Measurements from ENCODE around the gene XRCC1.
"Not testable (repeated sequence)": the region's sequence is repeated elsewhere in the genome, so short reads cannot be mapped to it uniquely, and the experiment has no call there.

The XRCC1 gene

GRCh38 chr19:43598445-43599240 is 23.3 kb upstream of the XRCC1 start:
- DNase-seq, result no peak

GRCh38 chr19:43597876-43598275 is 22.5 kb upstream of the XRCC1 start:
- no peak for DNase-seq

GRCh38 chr19:43596842-43597461 is 21.6 kb upstream of the XRCC1 start:
- no peak for DNase-seq

GRCh38 chr19:43595999-43596841 is 20.9 kb upstream of the XRCC1 start, which contains the start of the genes IRGQ and ZNF576:
IRGQ (minus strand) TSS chr19:43596134; CDS start chr19:43595338, 796 bp downstream.
ZNF576 (plus strand) TSS chr19:43596595; CDS start chr19:43597109, 514 bp downstream.
- DNase-seq, result peak; percentile 98

- no peak for DNase-seq
Measured at GRCh38 chr19:43595605-43595998, 20.3 kb upstream of the XRCC1 start.

- DNase-seq, result peak; percentile 62 to 67
Measured at GRCh38 chr19:43594710-43595604, 19.6 kb upstream of the XRCC1 start.

- no peak for DNase-seq
Measured at GRCh38 chr19:43594081-43594697, 18.9 kb upstream of the XRCC1 start.

- no peak for DNase-seq
Measured at GRCh38 chr19:43592800-43593350, 17.5 kb upstream of the XRCC1 start.

- DNase-seq, result no peak
Measured at GRCh38 chr19:43591904-43592772, 16.8 kb upstream of the XRCC1 start.

- no peak for DNase-seq
Measured at GRCh38 chr19:43589678-43590077, 14.4 kb upstream of the XRCC1 start.

- no peak for DNase-seq
Measured at GRCh38 chr19:43589277-43589676, 13.9 kb upstream of the XRCC1 start.

GRCh38 chr19:43587029-43587428 is 11.7 kb upstream of the XRCC1 start:
- not testable (repeated sequence) for DNase-seq

- DNase-seq, result no peak
Measured at GRCh38 chr19:43586346-43586745, 11.0 kb upstream of the XRCC1 start.

- DNase-seq, result no peak
Measured at GRCh38 chr19:43584484-43584883, 9.2 kb upstream of the XRCC1 start.

GRCh38 chr19:43582495-43582894 is 7.2 kb upstream of the XRCC1 start:
- DNase-seq, result no peak

- DNase-seq, result no peak
Measured at GRCh38 chr19:43581467-43581866, 6.1 kb upstream of the XRCC1 start.

- DNase-seq, result no peak
Measured at GRCh38 chr19:43578787-43579186, 3.5 kb upstream of the XRCC1 start.

- DNase-seq, result no peak
Measured at GRCh38 chr19:43575955-43576878, 890 bp upstream of the XRCC1 start.

GRCh38 chr19:43574424-43575155 is 737 bp downstream of the XRCC1 start:
- DNase-seq, result no peak

Measured in AML-193 (cell line).